ENCODE results near the gene COMT. TPM values are rescaled to one million over a fixed set of nuclear protein-coding genes. Genes with fewer than 3 reads are reported as not detected.

The COMT gene
- total and polyA plus RNA-seq, 11 donors: 69.7 to 249 (median 119) TPM

- H3K27ac ChIP-seq: no peak overlapping the region
- intact Hi-C loops (cut with DNase I): loop anchor here in 3 of 10 donors (5.0 to 10.0 kb wide), 3 partner anchors 130 to 312 kb away; no protein-coding TSS in a partner anchor
- no peaks in the 10 kb centered on the region for H3K27me3 ChIP-seq
- DNase-seq (no peak), ATAC-seq (no peak)
- peaks cover 0 to 81% (median 58%) of the 10 kb centered on the region in 9 donors for H3K36me3 ChIP-seq
- TF ChIP-seq CTCF (IDR thresholded peaks at IDR 0.05) (no peak), POLR2A (IDR thresholded peaks at IDR 0.05) (no peak)
- H3K4me1 ChIP-seq: peaks cover 0 to 28% (median 5%) of the 10 kb centered on the region in 12 donors
- 71 to 80% (median 76%) methylated on average over 12 to 13 of the region's 13 CpGs for WGBS, 4 donors
- no peaks in the 10 kb centered on the region for H3K9me3 ChIP-seq
- H3K4me3 ChIP-seq: no peak overlapping the region
These were observed 33.5 kb downstream of the COMT start for GRCh38 chr22:19974935-19975706.

DNA sequence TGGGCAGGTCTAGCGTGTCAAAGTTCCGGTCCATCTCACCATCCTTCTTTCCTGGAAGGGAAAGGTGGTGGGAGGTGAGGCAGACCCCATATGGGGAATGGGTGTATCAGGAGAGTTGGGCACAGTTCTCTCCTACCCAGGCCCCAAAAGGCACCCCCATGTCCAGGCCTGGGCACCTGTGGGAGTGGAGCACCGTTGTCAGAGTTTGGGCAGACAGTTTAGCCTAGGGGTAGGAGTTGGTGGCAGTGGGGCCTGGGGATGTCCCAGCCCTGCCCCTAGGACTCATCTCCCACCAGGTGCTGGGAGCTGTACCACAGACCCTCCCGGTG is 34.1 kb downstream of the COMT start:
- Histone ChIP-seq H3K27ac (no peak overlapping the region), H3K36me3 (peaks cover 0 to 85% (median 62%) of the 10 kb centered on the region in 9 donors), H3K27me3 (no peaks in the 10 kb centered on the region), H3K9me3 (no peaks in the 10 kb centered on the region), H3K4me1 (peaks cover 0 to 23% (median 4%) of the 10 kb centered on the region in 12 donors), H3K4me3 (no peak overlapping the region)
- 77 to 93% (median 89%) methylated on average over 3 to 4 of the region's 4 CpGs for WGBS, 4 donors
- DNase-seq: no peak
- intact Hi-C loops (cut with DNase I): loop anchor here in 1 of 10 donors (10.0 kb wide), 1 partner anchor 129 kb away; no protein-coding TSS in a partner anchor
- no peak for TF ChIP-seq POLR2A (IDR thresholded peaks at IDR 0.05)
- TF ChIP-seq CTCF (IDR thresholded peaks at IDR 0.05): no peak
- ATAC-seq: no peak

DNA sequence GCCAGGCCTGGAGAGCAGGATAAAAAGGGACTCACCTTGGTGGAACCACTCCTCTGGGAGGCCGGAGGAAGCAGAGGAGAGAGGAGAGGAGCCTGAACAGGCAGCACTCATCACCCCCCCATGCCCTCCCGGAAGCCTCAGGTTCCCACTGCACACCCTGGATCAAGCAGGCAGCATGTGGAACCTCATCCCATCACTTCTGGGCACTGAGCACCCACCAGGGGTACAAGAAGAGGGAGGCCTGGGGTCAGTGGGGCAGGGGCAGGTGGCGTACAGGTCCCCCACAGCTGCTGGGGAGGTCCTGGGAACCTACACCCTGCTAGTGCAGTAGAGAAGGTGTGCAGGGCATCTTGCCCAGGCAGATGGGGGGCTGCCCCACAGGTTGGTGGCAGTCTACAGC is 35.1 kb downstream of the COMT start:
- Histone ChIP-seq H3K27ac (no peak overlapping the region), H3K4me3 (no peak overlapping the region), H3K9me3 (no peaks in the 10 kb centered on the region), H3K4me1 (peaks cover 0 to 14% (median 0%) of the 10 kb centered on the region in 12 donors), H3K27me3 (no peaks in the 10 kb centered on the region), H3K36me3 (peaks cover 0 to 86% (median 59%) of the 10 kb centered on the region in 9 donors)
- DNase-seq: no peak
- intact Hi-C loops (cut with DNase I): loop anchor here in 1 of 10 donors (10.0 kb wide), 1 partner anchor 128 kb away; no protein-coding TSS in a partner anchor
- 93 to 100% (median 95%) methylated on average over 3 of the region's 3 CpGs for WGBS, 4 donors
- ATAC-seq: no peak
- no peak for TF ChIP-seq POLR2A (IDR thresholded peaks at IDR 0.05)
- no peak for TF ChIP-seq CTCF (IDR thresholded peaks at IDR 0.05)
